ENCODE data around the gene COA8. TPM values are rescaled to one million over a fixed set of nuclear protein-coding genes. Genes with fewer than 3 reads are reported as not detected.

COA8 gene
- total RNA-seq, 2 donors from 2014 or later: 8.0 to 17.6 TPM

DNA sequence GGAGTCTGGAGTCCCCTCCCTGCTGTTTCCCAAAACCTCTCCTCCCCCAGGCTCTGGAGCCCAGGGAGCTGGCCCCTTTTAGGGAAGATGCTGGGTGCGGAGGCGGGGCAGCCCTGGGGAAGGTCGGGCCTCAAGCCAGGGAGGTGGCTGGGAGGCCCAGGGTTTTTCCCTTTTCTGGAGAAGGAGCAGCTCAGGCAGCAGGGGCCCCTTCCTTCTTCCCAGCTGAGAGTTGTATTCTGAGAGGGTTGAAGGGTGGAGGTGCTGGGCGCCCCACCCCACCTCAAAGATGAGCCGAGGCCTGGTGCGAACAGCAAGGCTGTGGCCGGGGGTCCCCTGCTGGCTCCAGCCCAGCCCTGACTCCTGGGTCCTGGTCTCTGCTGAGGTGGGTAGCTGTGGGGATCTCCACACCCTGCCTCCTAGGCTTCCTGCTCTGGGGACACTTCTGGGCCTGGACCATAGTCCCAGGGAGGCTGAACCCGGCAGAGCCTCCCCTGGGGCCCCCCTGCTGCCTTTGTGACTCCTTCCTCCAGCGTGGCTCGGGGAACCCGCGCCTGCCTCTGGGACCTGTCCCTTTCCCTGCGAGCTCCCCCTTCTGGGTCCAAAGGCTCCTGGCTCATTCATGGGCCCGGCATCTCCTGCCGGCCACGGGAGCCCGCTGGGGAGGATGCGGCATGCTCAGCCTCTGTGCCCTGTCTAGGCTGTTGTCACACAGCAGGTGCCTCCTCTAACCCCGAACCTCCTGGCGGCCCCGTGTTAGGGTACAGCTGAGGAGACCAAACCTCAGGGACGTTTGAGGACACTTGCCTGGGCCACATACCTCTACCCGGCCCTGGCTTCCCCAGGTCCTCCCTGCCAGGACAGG, 29.4 kb upstream of the COA8 start:
- no peak for ATAC-seq (ENCODE audit: insufficient number of reproducible peaks, low FRiP score, low read depth)
- DNase-seq (ENCODE audit: low spot score): no peak
- H3K9me3 ChIP-seq: no peaks in the 10 kb centered on the region
- peaks cover 3% of the 10 kb centered on the region for H3K36me3 ChIP-seq
- TF ChIP-seq, protein P1, sequence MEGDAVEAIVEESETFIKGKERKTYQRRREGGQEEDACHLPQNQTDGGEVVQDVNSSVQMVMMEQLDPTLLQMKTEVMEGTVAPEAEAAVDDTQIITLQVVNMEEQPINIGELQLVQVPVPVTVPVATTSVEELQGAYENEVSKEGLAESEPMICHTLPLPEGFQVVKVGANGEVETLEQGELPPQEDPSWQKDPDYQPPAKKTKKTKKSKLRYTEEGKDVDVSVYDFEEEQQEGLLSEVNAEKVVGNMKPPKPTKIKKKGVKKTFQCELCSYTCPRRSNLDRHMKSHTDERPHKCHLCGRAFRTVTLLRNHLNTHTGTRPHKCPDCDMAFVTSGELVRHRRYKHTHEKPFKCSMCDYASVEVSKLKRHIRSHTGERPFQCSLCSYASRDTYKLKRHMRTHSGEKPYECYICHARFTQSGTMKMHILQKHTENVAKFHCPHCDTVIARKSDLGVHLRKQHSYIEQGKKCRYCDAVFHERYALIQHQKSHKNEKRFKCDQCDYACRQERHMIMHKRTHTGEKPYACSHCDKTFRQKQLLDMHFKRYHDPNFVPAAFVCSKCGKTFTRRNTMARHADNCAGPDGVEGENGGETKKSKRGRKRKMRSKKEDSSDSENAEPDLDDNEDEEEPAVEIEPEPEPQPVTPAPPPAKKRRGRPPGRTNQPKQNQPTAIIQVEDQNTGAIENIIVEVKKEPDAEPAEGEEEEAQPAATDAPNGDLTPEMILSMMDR (IDR thresholded peaks at IDR 0.05): no peak
- H3K4me1 ChIP-seq (ENCODE audit: control insufficient read depth in 1 of 2, low read depth in 2 of 2): peaks cover 21 to 52% of the 10 kb centered on the region in 2 donors
- peak overlapping the region; percentile 35 for H3K4me3 ChIP-seq
- H3K27me3 ChIP-seq (replicated peaks; ENCODE audit: insufficient read depth): no peaks in the 10 kb centered on the region
- H3K27ac ChIP-seq: peak overlapping the region; percentile 65 to 73

DNA sequence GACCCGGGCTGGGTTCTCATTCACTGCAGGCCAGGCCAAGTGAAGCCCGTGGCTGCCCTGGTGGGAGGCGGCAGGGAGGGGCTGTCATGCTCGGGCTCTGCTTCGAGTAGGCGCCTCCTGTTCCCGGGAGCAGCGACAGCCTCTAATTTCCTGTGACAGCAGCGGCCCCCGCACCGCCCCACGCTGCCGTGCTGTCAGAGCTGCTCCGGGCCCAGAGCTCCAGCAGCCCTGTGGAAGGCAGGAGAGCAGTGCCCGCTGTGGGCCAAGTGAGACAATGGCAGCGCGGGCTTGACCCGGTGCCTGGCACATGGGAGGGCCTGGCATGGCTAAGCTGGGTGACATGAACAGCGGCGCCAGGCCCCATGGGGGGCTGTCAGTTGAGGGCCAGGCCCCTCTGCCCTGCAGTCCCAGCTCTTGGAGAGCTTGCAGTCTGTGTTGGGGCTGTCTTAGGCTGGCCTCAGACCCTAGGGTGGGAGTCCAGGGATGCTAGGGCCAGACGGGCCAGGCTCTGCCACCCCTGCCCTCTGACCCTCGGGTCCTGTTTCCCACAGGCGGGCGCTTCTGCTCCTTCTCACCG, 28.7 kb upstream of the COA8 start:
- Histone ChIP-seq H3K27me3 (replicated peaks; ENCODE audit: insufficient read depth) (no peaks in the 10 kb centered on the region), H3K4me3 (no peak overlapping the region), H3K4me1 (ENCODE audit: control insufficient read depth in 1 of 2, low read depth in 2 of 2) (peaks cover 21 to 55% of the 10 kb centered on the region in 2 donors), H3K27ac (peak overlapping the region; percentile 65 to 73), H3K9me3 (no peaks in the 10 kb centered on the region), H3K36me3 (peaks cover 3% of the 10 kb centered on the region)
- DNase-seq (ENCODE audit: low spot score) (no peak), ATAC-seq (ENCODE audit: insufficient number of reproducible peaks, low FRiP score, low read depth) (no peak)
- TF ChIP-seq, protein P1 (IDR thresholded peaks at IDR 0.05): no peak

DNA sequence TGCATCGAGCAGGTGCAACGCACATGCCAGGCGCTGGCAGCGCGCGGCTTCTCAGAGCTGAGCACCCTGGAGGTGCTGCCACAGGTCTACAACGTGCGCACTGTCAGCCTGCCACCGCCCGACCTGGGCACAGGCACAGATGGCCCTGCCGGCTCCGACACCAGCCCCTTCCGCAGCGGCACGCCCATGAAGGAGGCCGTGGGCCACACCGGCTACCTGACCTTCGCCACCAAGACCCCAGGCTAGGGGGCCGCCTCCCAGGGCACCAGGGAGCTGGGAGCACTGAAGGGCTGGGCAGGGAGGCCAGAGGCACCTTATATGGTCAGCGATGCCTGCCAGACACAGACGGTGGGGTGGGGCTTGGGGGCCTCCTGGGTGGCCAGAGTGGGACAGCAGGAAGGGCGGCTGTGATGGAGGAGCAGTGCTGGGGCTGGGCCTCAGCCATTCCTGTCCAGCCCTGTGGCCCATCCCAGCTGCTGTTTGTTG, 28.1 kb upstream of the COA8 start:
- TF ChIP-seq, protein P1 (IDR thresholded peaks at IDR 0.05): no peak
- H3K4me1 ChIP-seq (ENCODE audit: control insufficient read depth in 1 of 2, low read depth in 2 of 2): peaks cover 21 to 57% of the 10 kb centered on the region in 2 donors
- peaks cover 3% of the 10 kb centered on the region for H3K36me3 ChIP-seq
- no peaks in the 10 kb centered on the region for H3K27me3 ChIP-seq (replicated peaks; ENCODE audit: insufficient read depth)
- H3K9me3 ChIP-seq: no peaks in the 10 kb centered on the region
- DNase-seq (ENCODE audit: low spot score) (no peak), ATAC-seq (ENCODE audit: insufficient number of reproducible peaks, low FRiP score, low read depth) (no peak)
- H3K27ac ChIP-seq: peak overlapping the region in 1 of 2 donors; percentile 34
- H3K4me3 ChIP-seq: no peak overlapping the region

DNA sequence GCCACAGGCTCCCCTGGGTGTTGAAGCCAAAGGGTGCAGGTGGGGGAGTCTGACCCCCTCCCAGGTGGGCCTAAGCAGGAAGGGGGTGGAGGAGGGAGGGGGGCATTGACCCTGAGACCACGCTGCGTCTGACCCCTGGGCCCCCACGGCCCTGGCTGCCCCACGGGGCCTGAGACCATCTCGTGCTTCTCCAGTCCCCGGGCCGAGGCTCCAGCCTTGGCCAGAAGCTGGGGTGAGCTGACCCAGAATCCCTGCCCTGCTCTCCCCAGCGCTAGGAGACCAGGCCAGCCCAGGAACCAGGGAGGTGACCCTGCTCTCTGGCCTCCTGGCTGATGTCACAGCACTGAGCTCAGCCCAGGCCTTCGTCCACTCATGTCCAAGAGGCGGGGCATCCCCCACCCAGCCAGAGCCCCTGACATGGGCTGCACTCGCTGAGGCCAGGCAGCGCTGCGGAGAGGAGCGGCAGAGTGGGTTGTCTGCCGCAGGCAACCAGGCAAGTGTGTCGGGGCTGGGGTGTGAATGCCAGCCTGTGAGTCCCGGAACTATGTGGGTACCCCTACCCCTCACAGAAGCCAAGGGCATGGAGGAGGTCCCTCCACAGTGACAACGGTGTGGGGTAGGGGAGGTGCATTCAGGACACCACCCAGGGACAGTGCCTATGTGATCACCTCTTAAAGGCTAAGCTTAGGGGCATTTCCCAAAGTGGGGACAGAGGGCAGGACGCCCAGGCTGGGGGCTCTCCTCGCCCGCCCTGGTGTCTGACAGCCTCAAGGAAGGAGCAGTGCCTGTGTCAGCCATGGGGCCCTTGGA, 27.5 kb upstream of the COA8 start:
- H3K9me3 ChIP-seq: no peaks in the 10 kb centered on the region
- no peak for DNase-seq (ENCODE audit: low spot score)
- H3K36me3 ChIP-seq: peaks cover 3% of the 10 kb centered on the region
- peaks cover 18 to 55% of the 10 kb centered on the region in 2 donors for H3K4me1 ChIP-seq (ENCODE audit: control insufficient read depth in 1 of 2, low read depth in 2 of 2)
- H3K27ac ChIP-seq: peak overlapping the region in 1 of 2 donors; percentile 34
- ATAC-seq (ENCODE audit: insufficient number of reproducible peaks, low FRiP score, low read depth): no peak
- no peak overlapping the region for H3K4me3 ChIP-seq
- TF ChIP-seq, protein P1 (IDR thresholded peaks at IDR 0.05): no peak
- H3K27me3 ChIP-seq (replicated peaks; ENCODE audit: insufficient read depth): no peaks in the 10 kb centered on the region

Measured in thoracic aorta (tissue), 2 donors.